ENCODE measurements around the gene PLEKHN1.

Gene PLEKHN1

GRCh38 chr1:937521-937920 lies 28.8 kb upstream of the PLEKHN1 start:
- in situ Hi-C loops (cut with HindIII; ENCODE audit: low pct_ligation_motif_present, low sequenced_read_pairs) = no loop called here
- no peak overlapping the region for H3K4me3 ChIP-seq (ENCODE audit: low read depth, low read length)
- H3K36me3 ChIP-seq (replicated peaks) = no peaks in the 10 kb centered on the region
- TF ChIP-seq, protein P1, sequence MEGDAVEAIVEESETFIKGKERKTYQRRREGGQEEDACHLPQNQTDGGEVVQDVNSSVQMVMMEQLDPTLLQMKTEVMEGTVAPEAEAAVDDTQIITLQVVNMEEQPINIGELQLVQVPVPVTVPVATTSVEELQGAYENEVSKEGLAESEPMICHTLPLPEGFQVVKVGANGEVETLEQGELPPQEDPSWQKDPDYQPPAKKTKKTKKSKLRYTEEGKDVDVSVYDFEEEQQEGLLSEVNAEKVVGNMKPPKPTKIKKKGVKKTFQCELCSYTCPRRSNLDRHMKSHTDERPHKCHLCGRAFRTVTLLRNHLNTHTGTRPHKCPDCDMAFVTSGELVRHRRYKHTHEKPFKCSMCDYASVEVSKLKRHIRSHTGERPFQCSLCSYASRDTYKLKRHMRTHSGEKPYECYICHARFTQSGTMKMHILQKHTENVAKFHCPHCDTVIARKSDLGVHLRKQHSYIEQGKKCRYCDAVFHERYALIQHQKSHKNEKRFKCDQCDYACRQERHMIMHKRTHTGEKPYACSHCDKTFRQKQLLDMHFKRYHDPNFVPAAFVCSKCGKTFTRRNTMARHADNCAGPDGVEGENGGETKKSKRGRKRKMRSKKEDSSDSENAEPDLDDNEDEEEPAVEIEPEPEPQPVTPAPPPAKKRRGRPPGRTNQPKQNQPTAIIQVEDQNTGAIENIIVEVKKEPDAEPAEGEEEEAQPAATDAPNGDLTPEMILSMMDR (IDR thresholded peaks at IDR 0.05; ENCODE audit: low read depth, low read length, missing control alignments) = no peak
- H3K27ac ChIP-seq = no peak overlapping the region
- no peak for DNase-seq
- peaks cover 28% of the 10 kb centered on the region for H3K27me3 ChIP-seq (replicated peaks)

- no peak overlapping the region for H3K4me3 ChIP-seq (ENCODE audit: low read depth, low read length)
- DNase-seq = no peak
- H3K27ac ChIP-seq = no peak overlapping the region
- no peaks in the 10 kb centered on the region for H3K36me3 ChIP-seq (replicated peaks)
- in situ Hi-C loops (cut with HindIII; ENCODE audit: low pct_ligation_motif_present, low sequenced_read_pairs) = no loop called here
- peaks cover 22% of the 10 kb centered on the region for H3K27me3 ChIP-seq (replicated peaks)
- TF ChIP-seq, protein P1 (IDR thresholded peaks at IDR 0.05; ENCODE audit: low read depth, low read length, missing control alignments) = peak; percentile 60
Observed at GRCh38 chr1:938088-938683, 28.1 kb upstream of the PLEKHN1 start.

- no peak for DNase-seq
- in situ Hi-C loops (cut with HindIII; ENCODE audit: low pct_ligation_motif_present, low sequenced_read_pairs) = no loop called here
- H3K36me3 ChIP-seq (replicated peaks) = no peaks in the 10 kb centered on the region
- peaks cover 20% of the 10 kb centered on the region for H3K27me3 ChIP-seq (replicated peaks)
- TF ChIP-seq, protein P1 (IDR thresholded peaks at IDR 0.05; ENCODE audit: low read depth, low read length, missing control alignments) = peak; percentile 24
- H3K4me3 ChIP-seq (ENCODE audit: low read depth, low read length) = no peak overlapping the region
- H3K27ac ChIP-seq = no peak overlapping the region
Observed at GRCh38 chr1:938711-939489, 27.4 kb upstream of the PLEKHN1 start.

DNA sequence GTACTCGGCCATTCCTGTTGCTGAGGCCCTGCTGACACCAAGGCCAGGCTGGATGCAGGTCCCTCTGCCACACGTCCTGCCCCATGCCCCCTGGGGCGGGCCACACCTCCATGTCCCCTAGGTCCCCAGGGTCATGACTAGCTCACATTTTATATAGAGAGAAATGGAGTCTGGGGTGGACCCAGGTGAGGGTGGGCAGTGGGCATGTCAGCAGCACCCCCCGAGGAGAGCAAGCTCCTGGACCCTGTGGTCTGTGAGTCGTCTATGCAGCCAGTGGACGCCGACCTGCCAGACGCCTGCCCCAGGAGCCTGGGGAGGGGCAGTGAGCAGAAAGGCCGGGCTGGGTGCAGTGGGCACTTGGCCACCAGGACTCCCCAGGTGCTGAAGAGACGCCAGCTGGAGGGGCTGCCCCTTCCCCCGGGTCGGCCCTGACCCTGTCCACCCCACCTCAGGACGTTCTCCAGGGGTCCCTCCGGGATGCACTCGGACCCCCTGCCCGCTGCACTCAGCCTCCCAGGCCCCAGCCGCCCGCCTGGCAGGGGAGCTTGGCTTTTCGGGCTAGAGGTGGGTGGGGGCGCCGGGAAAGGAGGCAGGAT lies 26.7 kb upstream of the PLEKHN1 start:
- Histone ChIP-seq H3K27me3 (replicated peaks) (peaks cover 20% of the 10 kb centered on the region), H3K36me3 (replicated peaks) (no peaks in the 10 kb centered on the region), H3K4me3 (ENCODE audit: low read depth, low read length) (peak overlapping the region; percentile 5), H3K27ac (no peak overlapping the region)
- in situ Hi-C loops (cut with HindIII; ENCODE audit: low pct_ligation_motif_present, low sequenced_read_pairs) = no loop called here
- DNase-seq = no peak
- TF ChIP-seq, protein P1 (IDR thresholded peaks at IDR 0.05; ENCODE audit: low read depth, low read length, missing control alignments) = peak; percentile 4

GRCh38 chr1:940107-941014 lies 25.9 kb upstream of the PLEKHN1 start:
- Histone ChIP-seq H3K27ac (no peak overlapping the region), H3K4me3 (ENCODE audit: low read depth, low read length) (peak overlapping the region; percentile 38), H3K36me3 (replicated peaks) (peaks cover 6% of the 10 kb centered on the region), H3K27me3 (replicated peaks) (peaks cover 14% of the 10 kb centered on the region)
- TF ChIP-seq, protein P1 (IDR thresholded peaks at IDR 0.05; ENCODE audit: low read depth, low read length, missing control alignments) = no peak
- in situ Hi-C loops (cut with HindIII; ENCODE audit: low pct_ligation_motif_present, low sequenced_read_pairs) = no loop called here
- peak; percentile 34 for DNase-seq
